ENCODE results near the gene LGALS9.
A peak's percentile ranks its signal among the peaks of the same experiment; 100 is the strongest.
"Not testable (repeated sequence)": the region's sequence is repeated elsewhere in the genome, so short reads cannot be mapped to it uniquely, and the experiment has no call there.

Gene LGALS9

GRCh38 chr17:27618417-27618816 lies 12.6 kb upstream of the LGALS9 start:
- no peaks in the 10 kb centered on the region for H3K9me3 ChIP-seq (ENCODE audit: control insufficient read depth, low read length)
- H3K4me1 ChIP-seq (ENCODE audit: control insufficient read depth, insufficient read depth, low read length) = no peaks in the 10 kb centered on the region
- no peak overlapping the region for H3K9ac ChIP-seq (ENCODE audit: low read length)
- no peak for DNase-seq (ENCODE audit: low read depth)
- H3K27me3 ChIP-seq (replicated peaks; ENCODE audit: control insufficient read depth, insufficient read depth, low read length) = no peaks in the 10 kb centered on the region
- peaks cover 32% of the 10 kb centered on the region for H3K36me3 ChIP-seq (ENCODE audit: control insufficient read depth, insufficient read depth, low read length, severe bottlenecking)
- no peak overlapping the region for H3K4me3 ChIP-seq (ENCODE audit: low read length)

DNA sequence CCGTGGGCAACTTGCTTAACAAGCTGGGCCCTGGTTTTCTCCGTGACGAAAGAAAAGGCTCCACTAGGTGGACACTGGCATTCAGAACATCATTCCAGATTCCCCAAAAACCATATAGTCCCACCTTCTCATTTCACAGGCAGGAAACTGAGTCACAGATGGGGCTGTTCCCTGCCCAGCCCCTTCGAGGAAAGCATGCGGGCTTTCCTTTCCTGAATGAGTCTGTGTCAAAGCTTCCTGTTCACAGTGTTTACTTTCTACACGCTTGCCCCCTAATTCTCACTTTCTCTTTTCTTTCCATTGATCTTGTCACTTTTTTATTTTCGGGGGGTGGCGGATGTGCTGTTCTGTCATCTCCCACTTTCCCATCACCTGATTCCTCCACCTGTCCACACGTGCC lies 10.3 kb upstream of the LGALS9 start:
- H3K9ac ChIP-seq (ENCODE audit: low read length) = no peak overlapping the region
- DNase-seq (ENCODE audit: low read depth) = no peak
- H3K4me1 ChIP-seq (ENCODE audit: control insufficient read depth, insufficient read depth, low read length) = no peaks in the 10 kb centered on the region
- peaks cover 24% of the 10 kb centered on the region for H3K36me3 ChIP-seq (ENCODE audit: control insufficient read depth, insufficient read depth, low read length, severe bottlenecking)
- H3K4me3 ChIP-seq (ENCODE audit: low read length) = no peak overlapping the region
- H3K27me3 ChIP-seq (replicated peaks; ENCODE audit: control insufficient read depth, insufficient read depth, low read length) = no peaks in the 10 kb centered on the region
- no peaks in the 10 kb centered on the region for H3K9me3 ChIP-seq (ENCODE audit: control insufficient read depth, low read length)

- Histone ChIP-seq H3K4me1 (ENCODE audit: control insufficient read depth, insufficient read depth, low read length) (no peaks in the 10 kb centered on the region), H3K9ac (ENCODE audit: low read length) (no peak overlapping the region), H3K4me3 (ENCODE audit: low read length) (no peak overlapping the region), H3K9me3 (ENCODE audit: control insufficient read depth, low read length) (no peaks in the 10 kb centered on the region), H3K36me3 (ENCODE audit: control insufficient read depth, insufficient read depth, low read length, severe bottlenecking) (peaks cover 24% of the 10 kb centered on the region), H3K27me3 (replicated peaks; ENCODE audit: control insufficient read depth, insufficient read depth, low read length) (no peaks in the 10 kb centered on the region)
- no peak for DNase-seq (ENCODE audit: low read depth)
Measured at GRCh38 chr17:27621536-27621935, 9.5 kb upstream of the LGALS9 start.

DNA sequence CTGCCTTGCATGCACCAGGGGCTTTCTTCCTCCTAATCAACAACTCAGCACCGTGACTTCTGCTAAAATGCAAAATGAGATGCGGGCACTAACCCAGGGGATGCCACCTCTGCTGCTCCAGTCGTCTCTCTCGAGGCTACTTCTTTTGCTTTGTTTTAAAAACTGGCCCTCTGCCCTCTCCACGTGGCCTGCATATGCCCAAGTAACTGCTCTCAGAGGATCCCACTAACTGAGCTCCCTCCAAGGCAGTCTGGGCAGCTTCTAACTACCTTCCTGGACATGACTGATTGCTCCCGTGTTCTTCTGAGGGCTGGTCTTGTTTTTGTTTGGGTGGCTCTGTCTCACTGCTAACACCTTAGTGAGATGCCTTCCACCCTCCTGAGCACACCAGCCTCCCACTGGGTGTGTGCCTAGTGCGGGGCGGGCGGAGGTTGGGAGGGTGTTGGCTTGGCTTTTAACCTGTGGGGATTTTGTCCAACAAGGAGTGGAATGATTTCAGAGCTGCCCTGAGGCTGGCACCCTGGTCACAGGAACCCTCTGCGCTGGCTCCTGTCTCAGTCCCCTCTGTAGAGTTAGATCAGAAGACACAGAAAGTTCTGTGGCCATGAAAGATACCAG lies 8.9 kb upstream of the LGALS9 start:
- H3K27me3 ChIP-seq (replicated peaks; ENCODE audit: control insufficient read depth, insufficient read depth, low read length) = no peaks in the 10 kb centered on the region
- no peak overlapping the region for H3K4me3 ChIP-seq (ENCODE audit: low read length)
- DNase-seq (ENCODE audit: low read depth) = no peak
- no peaks in the 10 kb centered on the region for H3K4me1 ChIP-seq (ENCODE audit: control insufficient read depth, insufficient read depth, low read length)
- no peaks in the 10 kb centered on the region for H3K9me3 ChIP-seq (ENCODE audit: control insufficient read depth, low read length)
- H3K9ac ChIP-seq (ENCODE audit: low read length) = no peak overlapping the region
- H3K36me3 ChIP-seq (ENCODE audit: control insufficient read depth, insufficient read depth, low read length, severe bottlenecking) = peaks cover 18% of the 10 kb centered on the region

GRCh38 chr17:27622986-27623385 lies 8.0 kb upstream of the LGALS9 start:
- H3K27me3 ChIP-seq (replicated peaks; ENCODE audit: control insufficient read depth, insufficient read depth, low read length) = no peaks in the 10 kb centered on the region
- H3K9me3 ChIP-seq (ENCODE audit: control insufficient read depth, low read length) = no peaks in the 10 kb centered on the region
- peaks cover 12% of the 10 kb centered on the region for H3K36me3 ChIP-seq (ENCODE audit: control insufficient read depth, insufficient read depth, low read length, severe bottlenecking)
- H3K4me1 ChIP-seq (ENCODE audit: control insufficient read depth, insufficient read depth, low read length) = no peaks in the 10 kb centered on the region
- H3K9ac ChIP-seq (ENCODE audit: low read length) = no peak overlapping the region
- H3K4me3 ChIP-seq (ENCODE audit: low read length) = no peak overlapping the region
- DNase-seq (ENCODE audit: low read depth) = no peak

DNA sequence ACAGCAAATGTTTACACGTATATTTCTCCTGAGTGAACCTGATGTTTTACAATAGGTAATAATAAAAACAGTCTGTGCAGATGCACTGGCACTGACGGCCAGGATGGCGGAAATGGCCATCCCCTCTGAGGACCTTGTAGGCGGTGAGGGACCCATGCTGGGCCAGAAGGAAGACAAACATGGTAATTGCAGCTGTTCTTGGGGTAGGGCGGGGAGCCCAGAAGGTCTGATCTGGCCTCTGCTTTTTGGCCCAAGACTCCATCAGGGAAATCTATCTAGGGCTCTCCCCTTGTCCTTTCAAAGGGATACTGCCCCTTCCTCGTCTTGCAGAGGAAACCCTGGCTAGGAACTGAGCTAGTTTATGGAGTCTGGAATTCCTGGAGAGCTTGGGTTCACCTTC lies 7.4 kb upstream of the LGALS9 start:
- DNase-seq (ENCODE audit: low read depth) = no peak
- Histone ChIP-seq H3K4me3 (ENCODE audit: low read length) (no peak overlapping the region), H3K27me3 (replicated peaks; ENCODE audit: control insufficient read depth, insufficient read depth, low read length) (no peaks in the 10 kb centered on the region), H3K9me3 (ENCODE audit: control insufficient read depth, low read length) (no peaks in the 10 kb centered on the region), H3K4me1 (ENCODE audit: control insufficient read depth, insufficient read depth, low read length) (no peaks in the 10 kb centered on the region), H3K36me3 (ENCODE audit: control insufficient read depth, insufficient read depth, low read length, severe bottlenecking) (peaks cover 6% of the 10 kb centered on the region), H3K9ac (ENCODE audit: low read length) (no peak overlapping the region)

DNA sequence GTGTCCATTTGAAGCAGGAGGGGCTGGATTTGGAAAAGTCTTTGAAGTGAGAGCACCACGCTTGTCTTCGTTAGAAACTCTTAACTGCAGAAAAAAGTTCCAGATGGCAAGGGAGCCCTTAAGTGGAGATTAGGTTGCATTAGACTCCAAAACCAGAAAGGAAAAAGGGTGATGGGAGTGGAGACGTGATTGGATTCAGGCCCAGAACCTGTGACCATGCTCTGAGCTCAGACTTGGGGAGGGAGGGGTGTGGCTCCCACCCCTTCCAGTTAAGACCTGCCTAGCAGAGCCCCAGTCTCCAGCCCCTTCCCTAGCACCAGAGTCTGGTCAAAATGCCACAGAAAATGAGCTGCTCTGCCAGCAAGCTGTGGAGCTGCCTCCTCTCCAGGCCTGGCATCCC lies 6.4 kb upstream of the LGALS9 start:
- Histone ChIP-seq H3K36me3 (ENCODE audit: control insufficient read depth, insufficient read depth, low read length, severe bottlenecking) (peaks cover 6% of the 10 kb centered on the region), H3K4me1 (ENCODE audit: control insufficient read depth, insufficient read depth, low read length) (no peaks in the 10 kb centered on the region), H3K9me3 (ENCODE audit: control insufficient read depth, low read length) (no peaks in the 10 kb centered on the region), H3K4me3 (ENCODE audit: low read length) (no peak overlapping the region), H3K9ac (ENCODE audit: low read length) (no peak overlapping the region), H3K27me3 (replicated peaks; ENCODE audit: control insufficient read depth, insufficient read depth, low read length) (no peaks in the 10 kb centered on the region)
- DNase-seq (ENCODE audit: low read depth) = no peak

GRCh38 chr17:27625856-27626255 lies 5.1 kb upstream of the LGALS9 start:
- Histone ChIP-seq H3K27me3 (replicated peaks; ENCODE audit: control insufficient read depth, insufficient read depth, low read length) (no peaks in the 10 kb centered on the region), H3K9ac (ENCODE audit: low read length) (no peak overlapping the region), H3K36me3 (ENCODE audit: control insufficient read depth, insufficient read depth, low read length, severe bottlenecking) (peaks cover 4% of the 10 kb centered on the region), H3K4me3 (ENCODE audit: low read length) (no peak overlapping the region), H3K9me3 (ENCODE audit: control insufficient read depth, low read length) (no peaks in the 10 kb centered on the region), H3K4me1 (ENCODE audit: control insufficient read depth, insufficient read depth, low read length) (peaks cover 3% of the 10 kb centered on the region)
- DNase-seq (ENCODE audit: low read depth) = no peak

- H3K9me3 ChIP-seq (ENCODE audit: control insufficient read depth, low read length) = no peaks in the 10 kb centered on the region
- H3K4me1 ChIP-seq (ENCODE audit: control insufficient read depth, insufficient read depth, low read length) = peaks cover 15% of the 10 kb centered on the region
- no peak overlapping the region for H3K4me3 ChIP-seq (ENCODE audit: low read length)
- no peaks in the 10 kb centered on the region for H3K27me3 ChIP-seq (replicated peaks; ENCODE audit: control insufficient read depth, insufficient read depth, low read length)
- DNase-seq (ENCODE audit: low read depth) = no peak
- H3K9ac ChIP-seq (ENCODE audit: low read length) = no peak overlapping the region
- H3K36me3 ChIP-seq (ENCODE audit: control insufficient read depth, insufficient read depth, low read length, severe bottlenecking) = peaks cover 4% of the 10 kb centered on the region
Measured at GRCh38 chr17:27627514-27627913, 3.5 kb upstream of the LGALS9 start.

- Histone ChIP-seq H3K4me1 (ENCODE audit: control insufficient read depth, insufficient read depth, low read length) (peaks cover 23% of the 10 kb centered on the region), H3K9me3 (ENCODE audit: control insufficient read depth, low read length) (no peaks in the 10 kb centered on the region), H3K4me3 (ENCODE audit: low read length) (no peak overlapping the region), H3K27me3 (replicated peaks; ENCODE audit: control insufficient read depth, insufficient read depth, low read length) (no peaks in the 10 kb centered on the region), H3K36me3 (ENCODE audit: control insufficient read depth, insufficient read depth, low read length, severe bottlenecking) (peaks cover 2% of the 10 kb centered on the region), H3K9ac (ENCODE audit: low read length) (no peak overlapping the region)
- DNase-seq (ENCODE audit: low read depth) = no peak
Measured at GRCh38 chr17:27628376-27628775, 2.6 kb upstream of the LGALS9 start.

- H3K4me3 ChIP-seq (ENCODE audit: low read length); H3K27me3 ChIP-seq (replicated peaks; ENCODE audit: control insufficient read depth, insufficient read depth, low read length); H3K36me3 ChIP-seq (ENCODE audit: control insufficient read depth, insufficient read depth, low read length, severe bottlenecking); H3K9ac ChIP-seq (ENCODE audit: low read length); H3K9me3 ChIP-seq (ENCODE audit: control insufficient read depth, low read length): not testable (repeated sequence)
- DNase-seq (ENCODE audit: low read depth) = peak; percentile 62
- H3K4me1 ChIP-seq (ENCODE audit: control insufficient read depth, insufficient read depth, low read length) = peaks cover 32% of the 10 kb centered on the region
Measured at GRCh38 chr17:27629260-27629659, 1.7 kb upstream of the LGALS9 start.

DNA sequence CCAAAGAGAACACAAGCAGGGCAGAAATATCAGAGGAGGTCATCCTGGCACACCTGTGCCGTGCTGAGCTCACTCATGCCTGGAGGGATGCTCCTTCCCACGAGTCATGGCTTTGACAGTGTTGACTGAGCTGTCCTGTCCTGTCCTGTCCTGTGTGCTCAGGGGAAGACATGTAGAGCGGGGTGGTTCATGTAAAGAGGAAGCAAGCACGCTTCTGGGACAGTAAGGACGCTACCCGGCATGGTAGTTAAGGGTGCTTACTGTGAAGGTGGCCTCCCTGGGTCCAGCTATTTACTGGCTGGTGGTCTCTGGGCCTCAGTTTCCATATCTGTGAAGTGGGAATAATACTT lies 398 bp downstream of the LGALS9 start:
- no peaks in the 10 kb centered on the region for H3K36me3 ChIP-seq (ENCODE audit: control insufficient read depth, insufficient read depth, low read length, severe bottlenecking)
- peaks cover 34% of the 10 kb centered on the region for H3K4me1 ChIP-seq (ENCODE audit: control insufficient read depth, insufficient read depth, low read length)
- H3K4me3 ChIP-seq (ENCODE audit: low read length) = no peak overlapping the region
- H3K9me3 ChIP-seq (ENCODE audit: control insufficient read depth, low read length) = no peaks in the 10 kb centered on the region
- no peak overlapping the region for H3K9ac ChIP-seq (ENCODE audit: low read length)
- no peaks in the 10 kb centered on the region for H3K27me3 ChIP-seq (replicated peaks; ENCODE audit: control insufficient read depth, insufficient read depth, low read length)
- no peak for DNase-seq (ENCODE audit: low read depth)

Data from adipocyte (in vitro differentiated cells).